Stimulated activated effector memory CD8-positive, alpha-beta T cell treated with anti-CD3 and anti-CD28 coated beads, Interleukin-12 subunit alpha, Interleukin-12 subunit beta, amount 100 ng/mL, for 72 hours (primary cell): ENCODE results near the gene TTC24.
A peak's percentile ranks its signal among the peaks of the same experiment; 100 is the strongest.
"Not testable (repeated sequence)": the region's sequence is repeated elsewhere in the genome, so short reads cannot be mapped to it uniquely, and the experiment has no call there.

Source experiments
- ATAC-seq: fragments of 150-1000 bp; cut with Tn5 transposase; 2 replicates; pipeline ENCODE4 v1.10.0; 2021
- DNase-seq, 2 donors: peaks; one replicate each; pipeline ENCODE4 v3.0.0; 2021 to 2022; ENCODE audit warnings: low spot score in 2 of 2
- H3K27ac Mint-ChIP-seq: one replicate; pipeline ENCODE4 v1.8.0; 2022; ENCODE audit warnings: mild to moderate bottlenecking, mixed read lengths
- H3K36me3 Mint-ChIP-seq: one replicate; pipeline ENCODE4 v1.8.0; 2022; ENCODE audit warnings: mild to moderate bottlenecking, mixed read lengths
- H3K4me1 Mint-ChIP-seq: one replicate; pipeline ENCODE4 v1.8.0; 2022; ENCODE audit warnings: mixed read lengths
- H3K4me3 Mint-ChIP-seq: one replicate; pipeline ENCODE4 v1.8.0; 2022; ENCODE audit warnings: mild to moderate bottlenecking, mixed read lengths
- H3K9me3 Mint-ChIP-seq: one replicate; pipeline ENCODE4 v1.8.0; 2022; ENCODE audit warnings: mixed read lengths

The TTC24 gene

DNA sequence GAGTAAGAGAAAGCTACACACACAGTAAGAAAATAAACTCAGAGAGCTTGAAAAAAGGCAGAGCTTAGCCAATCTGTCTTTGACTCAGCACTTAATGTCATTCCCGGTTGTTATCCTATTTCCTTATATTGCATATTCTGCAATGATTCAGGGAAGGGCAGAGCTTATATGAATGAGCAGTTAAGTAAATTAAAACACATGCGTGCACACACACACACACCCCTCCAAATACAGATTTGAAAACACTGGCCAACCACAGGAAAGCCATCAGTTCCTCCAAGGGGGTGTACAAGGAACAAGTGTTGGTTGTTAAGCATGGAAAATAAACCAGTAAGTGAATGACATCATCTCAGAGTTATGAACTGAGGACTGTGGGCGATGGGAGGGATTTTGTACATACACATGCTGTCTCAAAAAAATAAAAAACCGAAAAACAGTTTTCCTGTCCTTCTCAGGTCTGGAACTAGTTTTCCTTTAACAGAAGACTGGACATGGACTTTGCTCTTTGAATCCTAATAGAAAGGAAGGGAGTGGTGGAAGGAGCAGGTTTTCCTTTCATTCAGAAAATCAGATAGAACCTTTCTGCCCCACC is 8.2 kb upstream of the TTC24 start:
- H3K36me3 Mint-ChIP-seq = peaks cover 4% of the 10 kb centered on the region
- peak; percentile 56 for ATAC-seq
- H3K4me1 Mint-ChIP-seq = peaks cover 29% of the 10 kb centered on the region
- H3K27ac Mint-ChIP-seq = no peak overlapping the region
- no peaks in the 10 kb centered on the region for H3K9me3 Mint-ChIP-seq
- DNase-seq = no peak
- peak overlapping the region; percentile 86 for H3K4me3 Mint-ChIP-seq

- peak within 1 kb of the TSS; percentile 86 for H3K4me3 Mint-ChIP-seq
- H3K9me3 Mint-ChIP-seq = no peaks in the 10 kb centered on the region
- H3K27ac Mint-ChIP-seq = peak within 1 kb of the TSS; percentile 72
- peak; percentile 48 to 74 for DNase-seq
- H3K4me1 Mint-ChIP-seq = peaks cover 29% of the 10 kb centered on the region
- peaks cover 4% of the 10 kb centered on the region for H3K36me3 Mint-ChIP-seq
- peak; percentile 86 for ATAC-seq
Observed at GRCh38 chr1:156571919-156572662, 7.4 kb upstream of the TTC24 start, which contains the start of gene IQGAP3. Gene IQGAP3 (minus strand): TSS chr1:156572565. CDS start chr1:156572529, 36 bp downstream.

DNA sequence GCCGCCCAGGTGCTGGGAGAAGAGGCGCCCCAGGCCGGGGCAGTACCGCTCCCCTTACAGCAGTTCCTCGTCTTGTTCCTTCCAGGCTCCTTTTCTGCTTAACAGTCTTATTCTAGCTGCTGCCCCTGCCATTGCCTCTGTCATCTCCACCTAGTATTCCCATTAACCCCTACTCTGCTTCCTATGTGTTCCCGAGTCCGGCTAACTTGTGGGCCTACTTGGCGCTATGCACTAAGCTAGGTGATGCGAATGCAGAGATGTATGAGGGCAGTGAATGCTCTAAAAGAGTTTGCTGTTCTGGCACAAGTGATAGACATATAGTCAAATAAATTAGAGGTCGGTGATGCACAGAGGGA is 6.9 kb upstream of the TTC24 start:
- ATAC-seq (no peak), DNase-seq (no peak)
- Mint-ChIP-seq H3K36me3 (peaks cover 4% of the 10 kb centered on the region), H3K27ac (peak overlapping the region; percentile 72), H3K9me3 (no peaks in the 10 kb centered on the region), H3K4me3 (peak overlapping the region; percentile 86), H3K4me1 (peaks cover 29% of the 10 kb centered on the region)

DNA sequence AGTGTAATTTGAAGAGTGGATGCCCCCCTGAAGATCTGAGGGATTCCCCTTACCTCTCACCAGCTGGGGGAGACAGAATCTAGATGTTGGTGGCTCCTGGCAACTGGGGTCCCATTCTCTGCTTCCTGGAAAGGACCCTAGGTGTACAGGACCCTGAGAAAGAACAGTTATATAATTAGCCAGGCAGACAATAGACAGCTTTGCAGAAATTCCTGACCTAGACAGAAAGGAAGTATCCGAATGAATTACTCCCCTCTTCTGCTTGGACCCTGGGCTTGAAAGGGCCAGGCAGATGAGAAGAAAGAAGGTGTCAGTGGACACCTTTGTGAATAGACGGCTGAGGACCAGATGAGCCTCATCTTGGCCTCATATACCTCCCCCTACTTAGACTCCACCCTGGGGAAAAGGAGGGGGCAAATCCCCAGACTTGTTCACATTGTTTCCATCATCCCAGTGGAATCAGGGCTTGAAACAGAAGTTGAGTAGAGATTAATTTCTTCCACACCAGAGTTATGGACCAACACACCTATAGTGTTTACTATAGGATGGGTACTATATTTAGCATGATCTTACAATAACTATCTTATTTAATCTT is 5.4 kb upstream of the TTC24 start:
- Mint-ChIP-seq H3K36me3 (peaks cover 2% of the 10 kb centered on the region), H3K9me3 (no peaks in the 10 kb centered on the region), H3K4me1 (peaks cover 29% of the 10 kb centered on the region), H3K4me3 (no peak overlapping the region), H3K27ac (no peak overlapping the region)
- ATAC-seq (no peak), DNase-seq (no peak)

DNA sequence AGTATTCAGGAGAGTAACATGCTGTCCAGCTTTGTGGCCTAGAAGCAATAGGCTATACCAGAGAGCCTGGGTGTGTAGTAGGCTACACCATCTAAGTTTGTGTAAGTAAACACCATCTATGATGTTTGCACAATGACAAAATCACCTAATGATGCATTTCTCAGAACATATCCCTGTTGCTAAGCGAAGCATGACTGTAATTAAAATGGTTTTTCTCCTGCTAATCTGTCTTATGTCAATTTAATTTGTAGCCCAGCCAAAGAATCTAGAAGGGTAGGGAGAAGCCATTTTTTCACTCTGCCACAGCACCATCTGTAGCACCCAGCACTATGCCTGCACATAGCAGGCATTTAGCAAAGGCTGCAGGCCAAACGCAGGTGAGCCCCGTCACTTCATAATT is 2.0 kb upstream of the TTC24 start:
- Mint-ChIP-seq H3K36me3 (no peaks in the 10 kb centered on the region), H3K9me3 (no peaks in the 10 kb centered on the region), H3K4me3 (no peak overlapping the region), H3K4me1 (peaks cover 22% of the 10 kb centered on the region), H3K27ac (no peak overlapping the region)
- no peak for DNase-seq
- ATAC-seq = no peak

DNA sequence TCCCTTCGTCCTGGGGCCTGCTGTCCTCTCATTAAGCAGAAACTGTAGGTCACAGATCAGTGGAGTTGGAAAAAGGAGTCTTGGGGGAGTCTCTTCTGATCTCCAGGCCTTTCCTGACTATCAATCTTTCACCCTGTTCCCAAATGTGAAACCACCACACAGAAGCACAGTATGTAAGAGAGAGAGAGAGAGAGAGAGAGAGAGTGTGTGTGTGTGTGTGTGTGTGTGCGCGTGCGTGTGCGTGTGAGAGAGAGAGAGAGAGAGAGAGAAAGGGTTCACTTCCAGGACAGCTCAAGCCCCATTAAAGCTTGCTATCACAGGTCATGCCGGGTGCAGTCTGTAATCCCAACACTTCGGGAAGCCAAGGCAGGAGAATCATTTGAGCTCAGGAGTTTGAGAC is 1.5 kb upstream of the TTC24 start:
- Mint-ChIP-seq H3K36me3 (no peaks in the 10 kb centered on the region), H3K27ac (no peak overlapping the region), H3K4me3 (no peak overlapping the region), H3K9me3 (no peaks in the 10 kb centered on the region), H3K4me1 (peaks cover 22% of the 10 kb centered on the region)
- DNase-seq = no peak
- no peak for ATAC-seq

DNA sequence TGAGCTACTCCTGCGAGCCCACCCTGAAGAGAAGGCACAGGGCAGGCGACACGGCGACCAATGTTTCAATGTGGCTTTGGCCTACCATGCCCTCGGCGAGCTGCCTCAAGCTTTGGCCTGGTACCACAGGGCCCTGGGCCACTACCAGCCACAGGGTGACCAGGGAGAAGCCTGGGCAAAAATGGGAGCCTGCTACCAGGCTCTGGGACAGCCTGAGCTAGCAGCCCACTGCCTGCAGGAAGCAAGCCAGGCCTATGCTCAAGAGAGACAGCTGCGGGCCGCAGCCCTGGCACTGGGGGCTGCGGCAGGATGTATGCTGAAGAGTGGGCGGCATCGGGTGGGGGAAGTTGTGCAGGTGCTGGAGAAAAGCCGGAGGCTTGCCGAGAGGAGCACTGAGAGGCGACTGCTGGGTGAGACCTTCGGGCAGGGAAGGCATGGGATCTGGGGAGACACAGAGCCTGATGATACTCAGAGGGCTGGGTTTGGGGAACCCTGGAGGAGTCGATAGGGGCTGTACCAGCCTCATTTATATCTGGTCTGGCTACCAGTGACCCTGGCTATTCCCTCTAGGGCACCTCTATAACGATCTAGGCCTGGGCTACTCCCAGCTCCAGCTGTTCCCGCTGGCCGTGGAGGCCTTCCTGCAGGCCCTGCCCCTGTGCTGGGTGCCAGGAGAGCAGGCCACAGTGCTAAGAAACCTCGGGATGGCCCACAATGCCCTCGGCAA is 2.3 kb downstream of the TTC24 start:
- Mint-ChIP-seq H3K9me3 (no peaks in the 10 kb centered on the region), H3K4me3 (peak overlapping the region; percentile 77), H3K4me1 (peaks cover 21% of the 10 kb centered on the region), H3K27ac (peak overlapping the region; percentile 94), H3K36me3 (peaks cover 4% of the 10 kb centered on the region)
- ATAC-seq = peak; percentile 71
- DNase-seq = peak in 1 of 2 donors; percentile 69

GRCh38 chr1:156582388-156583017 is 3.0 kb downstream of the TTC24 start:
- Mint-ChIP-seq H3K27ac (peak overlapping the region; percentile 94), H3K9me3 (no peaks in the 10 kb centered on the region), H3K4me3 (peak overlapping the region; percentile 77), H3K36me3 (peaks cover 4% of the 10 kb centered on the region), H3K4me1 (peaks cover 21% of the 10 kb centered on the region)
- peak; percentile 60 for ATAC-seq
- peak in 1 of 2 donors; percentile 62 for DNase-seq

DNA sequence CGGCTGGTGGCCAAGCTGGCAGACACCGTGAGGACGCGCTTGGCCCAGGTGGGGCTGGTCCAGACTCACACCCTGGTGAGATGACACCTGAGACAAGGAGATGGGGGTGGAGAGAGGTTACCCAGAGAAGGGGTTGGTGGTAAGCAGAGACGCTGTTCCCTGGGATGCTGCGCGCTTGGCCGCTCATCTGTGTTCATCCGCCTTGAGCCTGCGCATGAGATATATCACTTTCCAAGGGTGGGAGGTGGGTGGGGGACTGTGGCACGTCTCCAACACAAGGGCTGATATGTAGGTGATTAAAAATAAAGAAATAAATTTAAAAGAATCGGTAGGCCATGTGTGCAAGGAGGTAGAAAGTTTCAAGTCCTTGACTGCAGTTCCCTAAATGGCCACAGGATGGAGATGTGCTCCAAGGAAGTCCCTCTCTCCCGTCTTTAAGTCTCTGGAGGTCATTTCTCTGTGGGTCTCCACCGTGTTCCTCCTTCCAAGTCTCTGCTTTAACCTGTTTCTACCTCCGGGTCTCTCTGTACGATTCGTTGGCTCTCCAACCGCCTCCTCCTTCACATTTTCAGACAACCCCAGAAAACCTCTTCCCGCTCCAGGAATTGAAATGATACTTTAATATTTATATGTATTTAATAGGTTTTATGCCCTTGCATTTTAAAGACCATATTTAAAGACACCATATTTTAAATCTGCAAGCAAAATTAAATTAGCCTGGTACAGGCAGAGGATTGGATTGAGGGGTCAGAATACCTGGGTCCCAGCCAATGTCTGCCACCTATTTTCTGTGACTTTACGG is 4.5 kb downstream of the TTC24 start:
- H3K27ac Mint-ChIP-seq = peak overlapping the region; percentile 94
- peak; percentile 48 for ATAC-seq
- H3K4me3 Mint-ChIP-seq = no peak overlapping the region

DNA sequence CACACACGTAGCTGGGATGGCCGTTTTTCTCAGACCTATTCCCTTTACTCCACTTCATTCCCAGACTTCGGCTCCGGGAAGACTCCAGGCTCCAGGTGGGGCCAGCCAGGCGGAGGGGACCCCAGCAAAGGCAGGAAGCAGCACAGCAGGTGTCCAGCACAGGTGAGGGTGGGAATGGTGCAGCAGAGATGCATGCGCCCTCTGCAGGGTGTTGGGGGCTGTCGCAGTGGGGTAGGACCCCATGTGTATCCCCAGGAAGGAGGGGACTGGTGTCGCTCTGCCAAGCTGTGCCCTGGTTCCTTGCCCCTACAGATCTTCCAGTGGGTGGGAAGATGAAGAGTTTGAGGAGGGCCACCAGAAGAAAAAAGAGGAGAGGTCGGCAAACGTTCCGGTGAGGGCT is 5.3 kb downstream of the TTC24 start:
- ATAC-seq (no peak), DNase-seq (no peak)
- Mint-ChIP-seq H3K36me3 (peaks cover 4% of the 10 kb centered on the region), H3K4me3 (no peak overlapping the region), H3K9me3 (no peaks in the 10 kb centered on the region), H3K27ac (no peak overlapping the region), H3K4me1 (peaks cover 21% of the 10 kb centered on the region)

More for the DNA sequence above, 4.5 kb downstream of the TTC24 start:
- peaks cover 4% of the 10 kb centered on the region for H3K36me3 Mint-ChIP-seq
- peak; percentile 67 to 87 for DNase-seq
- H3K9me3 Mint-ChIP-seq = no peaks in the 10 kb centered on the region
- H3K4me1 Mint-ChIP-seq = peaks cover 21% of the 10 kb centered on the region

DNA sequence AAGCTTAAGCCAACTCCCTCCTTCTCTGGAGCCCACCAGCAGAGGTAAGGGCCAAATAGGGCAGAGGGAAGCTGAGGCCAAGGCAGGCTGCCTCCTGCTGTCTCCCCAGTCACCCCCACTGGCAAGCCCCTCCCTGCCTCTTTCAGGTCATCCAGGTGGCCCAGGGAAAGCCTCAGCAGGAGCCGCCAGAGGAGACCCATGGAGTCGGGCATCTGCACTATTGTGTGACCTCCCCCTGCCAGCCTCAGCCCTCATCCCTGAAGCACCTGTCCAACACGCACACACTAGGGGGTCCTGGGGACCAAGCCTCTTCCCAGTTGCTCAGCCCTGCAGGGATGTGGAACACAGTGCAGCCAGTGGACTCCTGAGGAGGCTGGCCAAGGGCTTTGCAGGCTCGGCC is 6.8 kb downstream of the TTC24 start:
- ATAC-seq = no peak
- H3K27ac Mint-ChIP-seq = no peak overlapping the region
- H3K36me3 Mint-ChIP-seq = peaks cover 4% of the 10 kb centered on the region
- no peak overlapping the region for H3K4me3 Mint-ChIP-seq
- DNase-seq = no peak
- no peaks in the 10 kb centered on the region for H3K9me3 Mint-ChIP-seq
- H3K4me1 Mint-ChIP-seq = peaks cover 28% of the 10 kb centered on the region

- Mint-ChIP-seq H3K9me3 (no peaks in the 10 kb centered on the region), H3K27ac (no peak overlapping the region), H3K4me3 (no peak overlapping the region), H3K36me3 (peaks cover 4% of the 10 kb centered on the region), H3K4me1 (peaks cover 24% of the 10 kb centered on the region)
- ATAC-seq (no peak), DNase-seq (no peak)
Observed at GRCh38 chr1:156586892-156587477, 7.5 kb downstream of the TTC24 start.

GRCh38 chr1:156587927-156588326 is 8.4 kb downstream of the TTC24 start:
- not testable (repeated sequence) for H3K4me3 Mint-ChIP-seq, ATAC-seq, H3K36me3 Mint-ChIP-seq, H3K9me3 Mint-ChIP-seq, H3K27ac Mint-ChIP-seq, DNase-seq
- peaks cover 20% of the 10 kb centered on the region for H3K4me1 Mint-ChIP-seq

- ATAC-seq (no peak), DNase-seq (no peak)
- Mint-ChIP-seq H3K27ac (no peak overlapping the region), H3K4me1 (peaks cover 14% of the 10 kb centered on the region), H3K36me3 (peaks cover 20% of the 10 kb centered on the region), H3K4me3 (no peak overlapping the region), H3K9me3 (no peaks in the 10 kb centered on the region)
Observed at GRCh38 chr1:156589546-156589945, 10.0 kb downstream of the TTC24 start.
